A549 (cell line): ENCODE measurements around the gene ITSN1. TPM values are rescaled to one million over a fixed set of nuclear protein-coding genes. Genes with fewer than 3 reads are reported as not detected.

Experiments used
- ATAC-seq, 2 experiments: fragments of 200-7000 bp in 1 of 2; fragments of >200 bp in 1 of 2; cut with Nextera tagmentation in 1 of 2; cut with Tn5 transposase in 1 of 2; 3 replicates each; pipeline versions ENCODE4 v1.8.0 to v1.9.1; 2018 to 2020; ENCODE audit warnings: mild to moderate bottlenecking in 1 of 2, moderate library complexity in 1 of 2
- CTCF ChIA-PET: fragments of 300-600 bp; sonication (Branson Sonifier 250); formaldehyde crosslinking; extraction: SDS; loops from one replicate; lab custom pipeline; 2021; ENCODE audit warnings: antibody characterized with exemption, inconsistent platforms; lab: Yijun Ruan, JAX
- POLR2A ChIA-PET: fragments of 350-600 bp; formaldehyde crosslinking; extraction: SDS; loops from one replicate; lab custom pipeline; 2021; ENCODE audit warnings: antibody characterized with exemption, inconsistent platforms; lab: Yijun Ruan, JAX
- DNase-seq, 2 experiments: peaks; one replicate each; pipeline versions ENCODE4 v3.0.0 to v3.0.0-alpha.2; 2011 to 2016; ENCODE audit warnings: low read depth in 1 of 2, low spot score in 1 of 2
- FAIRE-seq: peaks from 2 replicates; lab custom pipeline; 2011; peaks lifted over from hg19 to GRCh38; lab: Jason Lieb, UNC
- H3K27ac ChIP-seq, 2 experiments: fragments of >200 bp; sonication (Bioruptor Twin); formaldehyde crosslinking; 3 replicates each; pipeline ENCODE4 v1.5.1; 2016 to 2017
- H3K4me1 ChIP-seq: fragments of >200 bp; sonication (Bioruptor Twin); formaldehyde crosslinking; 3 replicates; pipeline ENCODE4 v1.6.1; 2016
- H3K4me2 ChIP-seq: fragments of >200 bp; sonication (Bioruptor Twin); formaldehyde crosslinking; 3 replicates; pipeline ENCODE4 v1.6.1; 2016
- H3K4me3 ChIP-seq: fragments of >200 bp; sonication (Bioruptor Twin); formaldehyde crosslinking; 3 replicates; pipeline ENCODE4 v1.5.1; 2016
- H3K9me3 ChIP-seq: fragments of >200 bp; sonication (Bioruptor Twin); formaldehyde crosslinking; 3 replicates; pipeline ENCODE4 v1.6.1; 2016
- BHLHE40 ChIP-seq: IDR thresholded peaks from 2 replicates; pipeline ENCODE4 v1.6.1; 2012; ENCODE audit warnings: low read depth, low read length, inconsistent platforms
- CBX2 ChIP-seq: fragments of 200-600 bp; sonication (generic); IDR thresholded peaks from 2 replicates; pipeline ENCODE4 v1.6.1; 2016; ENCODE audit warnings: low read depth, mild to moderate bottlenecking, borderline replicate concordance
- CHD2 ChIP-seq: fragments of 150-350 bp; IDR thresholded peaks from 2 replicates; pipeline ENCODE4 v1.6.1; 2014; ENCODE audit warnings: low read length; ENCODE audit not compliant: partially characterized antibody
- FOSL2 ChIP-seq, 2 experiments: fragments of 450-650 bp in 1 of 2; fragments of >200 bp in 1 of 2; sonication (Bioruptor Twin) in 1 of 2; formaldehyde crosslinking; IDR thresholded peaks; 2 replicates each; pipeline versions ENCODE4 v1.5.0 to v1.6.1; 2016 to 2020; ENCODE audit warnings: mild to moderate bottlenecking in 1 of 2, moderate library complexity in 1 of 2
- HDAC2 ChIP-seq: fragments of 200-600 bp; sonication (generic); IDR thresholded peaks from 2 replicates; pipeline ENCODE4 v1.6.1; 2016
- HMGXB4 ChIP-seq: fragments of 250-450 bp; sonication (Bioruptor Pico); IDR thresholded peaks from 2 replicates; pipeline ENCODE4 v1.5.0; 2021; ENCODE audit warnings: mild to moderate bottlenecking, moderate library complexity, borderline replicate concordance
- HOXA7 ChIP-seq: fragments of 250-450 bp; sonication (Bioruptor Pico); IDR thresholded peaks from 2 replicates; pipeline ENCODE4 v1.5.0; 2020; ENCODE audit warnings: mild to moderate bottlenecking, moderate library complexity
- JUN ChIP-seq, 2 experiments: fragments of >200 bp; sonication (Bioruptor Twin); formaldehyde crosslinking; IDR thresholded peaks; 2 replicates in 1 of 2; 3 replicates in 1 of 2; pipeline ENCODE4 v1.6.1; 2016 to 2017
- KDM1A ChIP-seq: fragments of 200-600 bp; sonication (generic); IDR thresholded peaks from 2 replicates; pipeline ENCODE4 v1.6.1; 2016; ENCODE audit warnings: low read depth, mild to moderate bottlenecking
- MAX ChIP-seq: IDR thresholded peaks from 2 replicates; pipeline ENCODE4 v1.6.1; 2012
- MAZ ChIP-seq: fragments of 150-350 bp; IDR thresholded peaks from 2 replicates; pipeline ENCODE4 v1.6.1; 2014; ENCODE audit warnings: antibody characterized with exemption, low read depth, low read length, borderline replicate concordance
- PHF8 ChIP-seq: fragments of 200-600 bp; sonication (generic); IDR thresholded peaks from 2 replicates; pipeline ENCODE4 v1.6.1; 2016; ENCODE audit warnings: low read depth, mild to moderate bottlenecking, antibody characterized with exemption, moderate library complexity, borderline replicate concordance
- RAD21 ChIP-seq, 2 experiments: fragments of >200 bp in 1 of 2; sonication (Bioruptor Twin) in 1 of 2; formaldehyde crosslinking in 1 of 2; IDR thresholded peaks in 1 of 2; conservative IDR thresholded peaks in 1 of 2; 2 replicates in 1 of 2; 3 replicates in 1 of 2; pipeline ENCODE4 v1.6.1; 2012 to 2018; ENCODE audit warnings: inconsistent platforms in 1 of 2
- TP53 ChIP-seq: fragments of 250-450 bp; sonication (Bioruptor Pico); IDR thresholded peaks from 2 replicates; pipeline ENCODE4 v1.5.0; 2021; ENCODE audit warnings: mild to moderate bottlenecking, moderate library complexity
- ZSCAN20 ChIP-seq: fragments of 250-450 bp; sonication (Bioruptor Pico); IDR thresholded peaks from 2 replicates; pipeline ENCODE4 v1.8.0; 2022; ENCODE audit warnings: mild to moderate bottlenecking, moderate library complexity
- WGBS: methylation state at CpG from one replicate; pipeline ENCODE4 v1.1.6; 2017; ENCODE audit errors: missing lambda C conversion rate; 5-methylcytosine and 5-hydroxymethylcytosine counted together
- polyA plus RNA-seq, 4 experiments: library from polyadenylated mRNA; depleted of rRNA in 3 of 4; stranded (reverse); fragments of >200 nt; fragmentation: RNase III in 1 of 4; extraction: RNeasy Plus Mini Kit Qiagen cat#74134 plus additional on column Dnase treatment in 1 of 4; gene quantifications; 2 replicates in 3 of 4; 3 replicates in 1 of 4; pipeline ENCODE4 v1.2.3, GENCODE V29; 2011 to 2017
- TF ChIP-seq, protein P1 (sequence below): fragments of >200 bp; sonication (Bioruptor Twin); formaldehyde crosslinking; IDR thresholded peaks from 2 replicates; pipeline ENCODE4 v1.6.1; 2016
- TF ChIP-seq, protein P2 (sequence below): IDR thresholded peaks from 2 replicates; pipeline ENCODE4 v1.6.1; 2012
- TF ChIP-seq, protein P3 (sequence below): fragments of 200-600 bp; sonication (generic); IDR thresholded peaks from 2 replicates; pipeline ENCODE4 v1.6.1; 2016; ENCODE audit warnings: antibody characterized with exemption, mild to moderate bottlenecking, moderate library complexity

The ITSN1 gene
- polyA plus RNA-seq, 2 of the 4 experiments (the other 2 are of a cell fraction), result 15.2 to 23.7 TPM

DNA sequence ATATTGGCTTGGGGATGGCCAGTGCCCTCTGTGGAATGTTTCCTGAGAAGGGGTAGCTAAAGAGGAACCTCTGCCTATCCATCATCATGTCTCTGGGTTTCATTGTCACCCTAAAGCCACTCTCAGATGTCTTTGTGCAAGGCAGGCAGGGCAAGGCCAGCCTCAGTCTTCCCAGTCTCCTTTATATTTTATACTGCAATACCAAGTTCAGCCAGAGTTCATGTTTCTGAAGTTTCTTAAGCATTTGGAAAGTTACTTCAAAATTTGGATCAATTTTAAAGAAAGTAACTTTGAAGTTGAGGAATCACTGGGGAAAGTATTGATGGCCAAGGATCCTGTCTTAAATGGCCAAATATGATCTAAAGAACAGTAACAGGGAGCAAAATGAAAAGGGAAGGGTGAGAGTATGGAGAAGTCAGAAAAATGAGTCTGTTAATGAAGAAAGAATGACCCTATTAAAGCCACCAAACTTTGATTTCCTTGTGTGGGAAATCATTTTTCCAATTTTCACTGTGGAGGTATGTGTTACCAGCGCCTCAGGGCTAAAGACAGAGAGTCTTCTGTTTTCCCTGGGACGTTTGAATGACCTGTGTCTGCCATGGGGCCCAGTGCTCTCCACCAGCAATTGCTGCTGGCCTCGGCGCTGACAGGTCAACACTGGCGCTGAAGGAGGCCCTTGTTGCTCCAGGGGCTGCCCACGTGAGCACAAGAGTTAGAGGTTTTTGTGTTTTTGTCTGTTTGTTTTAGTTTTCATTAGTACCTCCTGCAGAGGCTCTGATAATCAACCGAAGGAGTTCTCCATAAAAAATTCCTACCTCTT is 179.4 kb downstream of the ITSN1 start:
- no peak for TF ChIP-seq ZSCAN20 (CRISPR knock-in tag)
- no peak for TF ChIP-seq MAZ
- TF ChIP-seq PHF8, result no peak
- TF ChIP-seq, protein P1, sequence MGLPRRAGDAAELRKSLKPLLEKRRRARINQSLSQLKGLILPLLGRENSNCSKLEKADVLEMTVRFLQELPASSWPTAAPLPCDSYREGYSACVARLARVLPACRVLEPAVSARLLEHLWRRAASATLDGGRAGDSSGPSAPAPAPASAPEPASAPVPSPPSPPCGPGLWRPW, result no peak
- TF ChIP-seq KDM1A, result no peak
- TF ChIP-seq CHD2, result no peak
- no peak for TF ChIP-seq FOSL2 (IDR thresholded peaks at IDR 0.05)
- no peak for TF ChIP-seq FOSL2 (CRISPR knock-in tag; IDR thresholded peaks at IDR 0.05)
- TF ChIP-seq, protein P2, sequence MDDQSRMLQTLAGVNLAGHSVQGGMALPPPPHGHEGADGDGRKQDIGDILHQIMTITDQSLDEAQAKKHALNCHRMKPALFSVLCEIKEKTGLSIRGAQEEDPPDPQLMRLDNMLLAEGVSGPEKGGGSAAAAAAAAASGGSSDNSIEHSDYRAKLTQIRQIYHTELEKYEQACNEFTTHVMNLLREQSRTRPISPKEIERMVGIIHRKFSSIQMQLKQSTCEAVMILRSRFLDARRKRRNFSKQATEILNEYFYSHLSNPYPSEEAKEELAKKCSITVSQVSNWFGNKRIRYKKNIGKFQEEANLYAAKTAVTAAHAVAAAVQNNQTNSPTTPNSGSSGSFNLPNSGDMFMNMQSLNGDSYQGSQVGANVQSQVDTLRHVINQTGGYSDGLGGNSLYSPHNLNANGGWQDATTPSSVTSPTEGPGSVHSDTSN, result no peak
- TF ChIP-seq HMGXB4 (CRISPR knock-in tag), result no peak
- TF ChIP-seq BHLHE40, result no peak
- 85% methylated on average over 7 of the region's 7 CpGs for WGBS
- H3K9me3 ChIP-seq, result no peaks in the 10 kb centered on the region
- FAIRE-seq, result no peak
- no peak overlapping the region for H3K27ac ChIP-seq
- H3K4me2 ChIP-seq, result no peak overlapping the region
- DNase-seq, result no peak
- CTCF ChIA-PET, result no interaction called here
- POLR2A ChIA-PET, result no interaction called here
- peaks cover 4% of the 10 kb centered on the region; the same call in 1 of the 3 replicates for H3K4me1 ChIP-seq
- no peak for ATAC-seq
- H3K4me3 ChIP-seq, result no peak overlapping the region

- Histone ChIP-seq H3K4me1 (no peaks in the 10 kb centered on the region), H3K4me2 (no peak overlapping the region), H3K27ac (no peak overlapping the region), H3K4me3 (no peak overlapping the region), H3K9me3 (no peaks in the 10 kb centered on the region)
- 96% methylated on average over 11 of the region's 11 CpGs for WGBS
- ChIA-PET POLR2A (no interaction called here), CTCF (no interaction called here)
- FAIRE-seq (no peak), DNase-seq (no peak), ATAC-seq (no peak)
- TF ChIP-seq TP53 (CRISPR knock-in tag) (no peak), JUN (IDR thresholded peaks at IDR 0.05) (no peak), MAZ (no peak), MAX (no peak), RAD21 (conservative IDR thresholded peaks at IDR 0.05 in 1 of 2, IDR thresholded peaks at IDR 0.05 in 1 of 2) (no peak), HOXA7 (CRISPR knock-in tag) (no peak), KDM1A (no peak), CBX2 (no peak), HDAC2 (no peak), BHLHE40 (no peak)
- TF ChIP-seq, protein P3, sequence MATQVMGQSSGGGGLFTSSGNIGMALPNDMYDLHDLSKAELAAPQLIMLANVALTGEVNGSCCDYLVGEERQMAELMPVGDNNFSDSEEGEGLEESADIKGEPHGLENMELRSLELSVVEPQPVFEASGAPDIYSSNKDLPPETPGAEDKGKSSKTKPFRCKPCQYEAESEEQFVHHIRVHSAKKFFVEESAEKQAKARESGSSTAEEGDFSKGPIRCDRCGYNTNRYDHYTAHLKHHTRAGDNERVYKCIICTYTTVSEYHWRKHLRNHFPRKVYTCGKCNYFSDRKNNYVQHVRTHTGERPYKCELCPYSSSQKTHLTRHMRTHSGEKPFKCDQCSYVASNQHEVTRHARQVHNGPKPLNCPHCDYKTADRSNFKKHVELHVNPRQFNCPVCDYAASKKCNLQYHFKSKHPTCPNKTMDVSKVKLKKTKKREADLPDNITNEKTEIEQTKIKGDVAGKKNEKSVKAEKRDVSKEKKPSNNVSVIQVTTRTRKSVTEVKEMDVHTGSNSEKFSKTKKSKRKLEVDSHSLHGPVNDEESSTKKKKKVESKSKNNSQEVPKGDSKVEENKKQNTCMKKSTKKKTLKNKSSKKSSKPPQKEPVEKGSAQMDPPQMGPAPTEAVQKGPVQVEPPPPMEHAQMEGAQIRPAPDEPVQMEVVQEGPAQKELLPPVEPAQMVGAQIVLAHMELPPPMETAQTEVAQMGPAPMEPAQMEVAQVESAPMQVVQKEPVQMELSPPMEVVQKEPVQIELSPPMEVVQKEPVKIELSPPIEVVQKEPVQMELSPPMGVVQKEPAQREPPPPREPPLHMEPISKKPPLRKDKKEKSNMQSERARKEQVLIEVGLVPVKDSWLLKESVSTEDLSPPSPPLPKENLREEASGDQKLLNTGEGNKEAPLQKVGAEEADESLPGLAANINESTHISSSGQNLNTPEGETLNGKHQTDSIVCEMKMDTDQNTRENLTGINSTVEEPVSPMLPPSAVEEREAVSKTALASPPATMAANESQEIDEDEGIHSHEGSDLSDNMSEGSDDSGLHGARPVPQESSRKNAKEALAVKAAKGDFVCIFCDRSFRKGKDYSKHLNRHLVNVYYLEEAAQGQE, result no peak
These were observed 182.0 kb downstream of the ITSN1 start for GRCh38 chr21:33824156-33824941.
